ENCODE data around the gene OTUD7B. TPM values are rescaled to one million over a fixed set of nuclear protein-coding genes. Genes with fewer than 3 reads are reported as not detected.

Gene OTUD7B
- total RNA-seq, 1 experiment from 2014 or later = 23.5 TPM

- WGBS (ENCODE audit: extremely low coverage, insufficient read length, low lambda C conversion rate) = no CpG with 5 or more reads among the region's 10 CpGs
- Histone ChIP-seq H4K91ac (ENCODE audit: insufficient read length, low read depth, low read length) (no peak overlapping the region), H2BK120ac (ENCODE audit: low read depth, low read length, poor library complexity, severe bottlenecking) (no peak overlapping the region), H3T11ph (ENCODE audit: low read length) (no peak overlapping the region), H3K79me2 (ENCODE audit: insufficient read depth, low read length) (no peaks in the 10 kb centered on the region), H3K9me3 (ENCODE audit: control insufficient read depth, low read depth, low read length) (no peaks in the 10 kb centered on the region), H2BK5ac (ENCODE audit: insufficient read length, low read length) (no peak overlapping the region), H3K9ac (ENCODE audit: extremely low read depth, insufficient read length, low read length) (no peak overlapping the region), H2BK20ac (ENCODE audit: low read depth, low read length, poor library complexity, severe bottlenecking) (no peak overlapping the region), H3K14ac (ENCODE audit: insufficient read depth, low read length) (no peak overlapping the region), H3K79me1 (ENCODE audit: insufficient read depth, low read depth, low read length, poor library complexity, severe bottlenecking) (no peaks in the 10 kb centered on the region), H3K27ac (ENCODE audit: insufficient read length, low read depth, low read length) (no peak overlapping the region), H4K20me1 (ENCODE audit: control insufficient read depth, insufficient read depth, insufficient read length) (no peaks in the 10 kb centered on the region), H4K5ac (ENCODE audit: insufficient read length, low read depth, low read length) (no peak overlapping the region), H2BK12ac (ENCODE audit: insufficient read length, low read depth, low read length) (no peak overlapping the region), H4K8ac (replicated peaks; ENCODE audit: insufficient read length, low read depth, low read length) (no peak overlapping the region), H2AK5ac (ENCODE audit: insufficient read length, low read length) (no peak overlapping the region), H2BK15ac (ENCODE audit: low read depth, low read length) (no peak overlapping the region), H3K56ac (ENCODE audit: insufficient read length, low read depth, low read length) (no peak overlapping the region), H3K18ac (ENCODE audit: insufficient read length, low read depth, low read length) (no peak overlapping the region), H3K4ac (ENCODE audit: low read depth, low read length) (no peak overlapping the region), H3K4me2 (ENCODE audit: insufficient read depth, insufficient read length, low read length) (no peak overlapping the region), H3K23me2 (ENCODE audit: insufficient read length, low read depth, low read length, poor library complexity, severe bottlenecking) (no peaks in the 10 kb centered on the region), H3K23ac (ENCODE audit: insufficient read length, low read depth, low read length) (no peak overlapping the region), H3K4me1 (ENCODE audit: insufficient read depth, low read length) (no peaks in the 10 kb centered on the region), H2AFZ (ENCODE audit: low read length) (no peak overlapping the region), H3K27me3 (ENCODE audit: insufficient read depth, low read length) (no peaks in the 10 kb centered on the region)
- H3K9me3 Mint-ChIP-seq = no peaks in the 10 kb centered on the region
- TF ChIP-seq, protein P1, sequence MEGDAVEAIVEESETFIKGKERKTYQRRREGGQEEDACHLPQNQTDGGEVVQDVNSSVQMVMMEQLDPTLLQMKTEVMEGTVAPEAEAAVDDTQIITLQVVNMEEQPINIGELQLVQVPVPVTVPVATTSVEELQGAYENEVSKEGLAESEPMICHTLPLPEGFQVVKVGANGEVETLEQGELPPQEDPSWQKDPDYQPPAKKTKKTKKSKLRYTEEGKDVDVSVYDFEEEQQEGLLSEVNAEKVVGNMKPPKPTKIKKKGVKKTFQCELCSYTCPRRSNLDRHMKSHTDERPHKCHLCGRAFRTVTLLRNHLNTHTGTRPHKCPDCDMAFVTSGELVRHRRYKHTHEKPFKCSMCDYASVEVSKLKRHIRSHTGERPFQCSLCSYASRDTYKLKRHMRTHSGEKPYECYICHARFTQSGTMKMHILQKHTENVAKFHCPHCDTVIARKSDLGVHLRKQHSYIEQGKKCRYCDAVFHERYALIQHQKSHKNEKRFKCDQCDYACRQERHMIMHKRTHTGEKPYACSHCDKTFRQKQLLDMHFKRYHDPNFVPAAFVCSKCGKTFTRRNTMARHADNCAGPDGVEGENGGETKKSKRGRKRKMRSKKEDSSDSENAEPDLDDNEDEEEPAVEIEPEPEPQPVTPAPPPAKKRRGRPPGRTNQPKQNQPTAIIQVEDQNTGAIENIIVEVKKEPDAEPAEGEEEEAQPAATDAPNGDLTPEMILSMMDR (conservative IDR thresholded peaks at IDR 0.05) = no peak
- no peak for DNase-seq
- H3K36me3 Mint-ChIP-seq (ENCODE audit: insufficient read depth in 1 of 3, low read depth in 3 of 3) = peaks cover 26 to 77% (median 74%) of the 10 kb centered on the region in 3 experiments; a peak in 6 of 7 replicates
- H3K27ac Mint-ChIP-seq = no peak overlapping the region; a peak in 3 of 7 replicates
- no peaks in the 10 kb centered on the region for H3K27me3 Mint-ChIP-seq (ENCODE audit: low read depth)
- H3K4me1 Mint-ChIP-seq = peaks cover 7 to 10% of the 10 kb centered on the region in 2 experiments
- H3K4me3 Mint-ChIP-seq = peak overlapping the region in 1 of 2 experiments; percentile 3; a peak in 1 of 5 replicates
Observed at GRCh38 chr1:149906570-149907075, 103.9 kb downstream of the OTUD7B start.
